Right lobe of liver (tissue), 4 donors: ENCODE data around the gene SHROOM2.

Experiments used
- CTCF ChIP-seq, 4 donors: fragments of 200-600 bp in 3 of 4; fragments of 450-650 bp in 1 of 4; IDR thresholded peaks; one replicate each; pipeline versions ENCODE4 v1.5.1 to v1.8.0; 2016 to 2022; ENCODE audit warnings: antibody characterized with exemption in 4 of 4, mild to moderate bottlenecking in 2 of 4
- POLR2A ChIP-seq: fragments of 450-650 bp; IDR thresholded peaks from one replicate; pipeline ENCODE4 v1.6.1; 2017; ENCODE audit warnings: antibody characterized with exemption, mild to moderate bottlenecking
- donor health status: DM: no; HTN: no; CAD: no.
- donor health status: DM: no; HTN: no; CAD: no.
- donor health status: DM: no; HTN: yes; CAD: no.

GRCh38 chrX:9835585-9836210, 49.5 kb downstream of the SHROOM2 start:
- TF ChIP-seq CTCF (IDR thresholded peaks at IDR 0.05) (no peak), POLR2A (no peak)
